Peyer's patch (tissue), 4 donors: ENCODE data around the gene SPEM2. TPM values are rescaled to one million over a fixed set of nuclear protein-coding genes. Genes with fewer than 3 reads are reported as not detected.
A peak's percentile ranks its signal among the peaks of the same experiment; 100 is the strongest.

ENCODE experiments used
- DNase-seq, 3 donors: peaks; one replicate each; pipeline ENCODE4 v3.0.0-alpha.2; 2017 to 2019
- H3K27ac ChIP-seq, 4 donors: fragments of 200-600 bp; sonication (generic); one replicate each; pipeline ENCODE4 v1.5.1; 2016 to 2019
- H3K27me3 ChIP-seq, 2 donors: fragments of 200-600 bp; sonication (generic); one replicate each; pipeline ENCODE4 v1.5.1; 2019
- H3K36me3 ChIP-seq, 3 donors: fragments of 200-600 bp; sonication (generic); one replicate each; pipeline ENCODE4 v1.5.1; 2016 to 2019
- H3K4me1 ChIP-seq, 4 donors: fragments of 200-600 bp; sonication (generic); one replicate each; pipeline ENCODE4 v1.5.1; 2016 to 2019
- H3K4me3 ChIP-seq, 4 donors: fragments of 200-600 bp; sonication (generic); 1 replicate in 3 of 4; 2 replicates in 1 of 4; pipeline ENCODE4 v1.5.1; 2016 to 2019; ENCODE audit warnings: mild to moderate bottlenecking in 1 of 4
- H3K9me3 ChIP-seq, 4 donors: fragments of 200-600 bp; sonication (generic); one replicate each; pipeline ENCODE4 v1.5.1; 2016 to 2019; ENCODE audit warnings: mild to moderate bottlenecking in 1 of 4
- POLR2A ChIP-seq, 2 donors: fragments of 450-650 bp; IDR thresholded peaks; one replicate each; pipeline ENCODE4 v1.5.1; 2017; ENCODE audit warnings: antibody characterized with exemption in 2 of 2, mild to moderate bottlenecking in 2 of 2, moderate library complexity in 2 of 2
- total RNA-seq, 4 donors: library from RNA; depleted of rRNA; stranded (reverse); fragments of >200 nt; gene quantifications; one replicate each; pipeline ENCODE4 v1.1.0, GENCODE V29; 2016
- TF ChIP-seq, protein P1 (sequence below), 6 experiments: fragments of 450-650 bp in 4 of 6; fragments of 200-600 bp in 2 of 6; sonication (generic) in 1 of 6; IDR thresholded peaks; one replicate each; pipeline ENCODE4 v1.5.1; 2017 to 2019; ENCODE audit warnings: antibody characterized with exemption in 6 of 6, mild to moderate bottlenecking in 3 of 6, moderate library complexity in 1 of 6

The SPEM2 gene
- total RNA-seq, 4 donors from 2014 or later, result not detected

DNA sequence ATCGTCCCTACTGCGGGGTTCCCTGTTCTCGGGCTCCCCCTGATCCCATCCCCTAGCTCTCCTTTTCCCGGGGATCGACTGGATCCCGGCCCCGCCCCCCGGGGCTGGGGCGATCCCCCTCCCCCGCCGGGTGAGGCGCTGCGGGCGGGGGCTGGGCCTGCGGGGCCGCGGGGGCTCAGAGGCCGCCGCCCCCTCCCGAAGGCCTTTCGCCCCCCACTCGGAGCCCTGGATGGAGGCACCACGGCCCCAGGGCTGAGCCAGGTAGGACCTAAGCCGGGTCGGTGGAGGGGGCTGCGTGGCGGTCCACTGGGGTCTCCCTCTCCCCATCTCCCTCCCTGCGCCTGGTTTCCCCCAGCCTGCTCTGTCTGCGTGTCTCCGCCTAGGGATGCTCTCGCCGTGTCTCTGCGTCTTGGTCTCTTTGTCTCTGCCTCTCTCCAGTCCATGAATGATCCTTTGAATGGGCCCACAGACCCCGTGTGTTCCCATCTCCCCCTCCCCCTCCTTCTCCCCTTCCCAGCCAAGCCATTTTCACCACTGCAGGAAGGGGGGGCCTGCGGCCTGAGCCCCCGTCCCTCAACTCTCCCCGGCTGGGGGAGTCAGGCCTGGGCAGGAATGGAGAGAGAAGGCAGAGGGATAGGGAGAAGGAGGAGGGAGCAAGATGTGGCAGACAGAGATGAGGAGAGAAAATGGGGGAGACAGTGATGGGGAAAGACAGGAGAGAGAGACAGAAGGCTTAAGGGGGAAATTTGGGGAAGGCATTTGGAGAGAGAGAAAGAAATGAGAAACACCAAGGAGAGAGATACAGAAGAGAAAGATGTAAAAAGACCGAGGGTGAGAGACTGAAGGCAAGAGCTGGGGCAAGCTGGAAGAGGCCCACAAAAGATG, 19.8 kb upstream of the SPEM2 start:
- no peak for TF ChIP-seq POLR2A (IDR thresholded peaks at IDR 0.05)
- TF ChIP-seq, protein P1, sequence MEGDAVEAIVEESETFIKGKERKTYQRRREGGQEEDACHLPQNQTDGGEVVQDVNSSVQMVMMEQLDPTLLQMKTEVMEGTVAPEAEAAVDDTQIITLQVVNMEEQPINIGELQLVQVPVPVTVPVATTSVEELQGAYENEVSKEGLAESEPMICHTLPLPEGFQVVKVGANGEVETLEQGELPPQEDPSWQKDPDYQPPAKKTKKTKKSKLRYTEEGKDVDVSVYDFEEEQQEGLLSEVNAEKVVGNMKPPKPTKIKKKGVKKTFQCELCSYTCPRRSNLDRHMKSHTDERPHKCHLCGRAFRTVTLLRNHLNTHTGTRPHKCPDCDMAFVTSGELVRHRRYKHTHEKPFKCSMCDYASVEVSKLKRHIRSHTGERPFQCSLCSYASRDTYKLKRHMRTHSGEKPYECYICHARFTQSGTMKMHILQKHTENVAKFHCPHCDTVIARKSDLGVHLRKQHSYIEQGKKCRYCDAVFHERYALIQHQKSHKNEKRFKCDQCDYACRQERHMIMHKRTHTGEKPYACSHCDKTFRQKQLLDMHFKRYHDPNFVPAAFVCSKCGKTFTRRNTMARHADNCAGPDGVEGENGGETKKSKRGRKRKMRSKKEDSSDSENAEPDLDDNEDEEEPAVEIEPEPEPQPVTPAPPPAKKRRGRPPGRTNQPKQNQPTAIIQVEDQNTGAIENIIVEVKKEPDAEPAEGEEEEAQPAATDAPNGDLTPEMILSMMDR (IDR thresholded peaks at IDR 0.05), result no peak
- Histone ChIP-seq H3K36me3 (no peaks in the 10 kb centered on the region), H3K9me3 (no peaks in the 10 kb centered on the region), H3K4me1 (peaks cover 0 to 15% (median 5%) of the 10 kb centered on the region in 4 donors), H3K27ac (peak overlapping the region; percentile 88 to 96 (median 92)), H3K4me3 (peak overlapping the region; percentile 49 to 90 (median 69)), H3K27me3 (no peaks in the 10 kb centered on the region)
- DNase-seq, result no peak

DNA sequence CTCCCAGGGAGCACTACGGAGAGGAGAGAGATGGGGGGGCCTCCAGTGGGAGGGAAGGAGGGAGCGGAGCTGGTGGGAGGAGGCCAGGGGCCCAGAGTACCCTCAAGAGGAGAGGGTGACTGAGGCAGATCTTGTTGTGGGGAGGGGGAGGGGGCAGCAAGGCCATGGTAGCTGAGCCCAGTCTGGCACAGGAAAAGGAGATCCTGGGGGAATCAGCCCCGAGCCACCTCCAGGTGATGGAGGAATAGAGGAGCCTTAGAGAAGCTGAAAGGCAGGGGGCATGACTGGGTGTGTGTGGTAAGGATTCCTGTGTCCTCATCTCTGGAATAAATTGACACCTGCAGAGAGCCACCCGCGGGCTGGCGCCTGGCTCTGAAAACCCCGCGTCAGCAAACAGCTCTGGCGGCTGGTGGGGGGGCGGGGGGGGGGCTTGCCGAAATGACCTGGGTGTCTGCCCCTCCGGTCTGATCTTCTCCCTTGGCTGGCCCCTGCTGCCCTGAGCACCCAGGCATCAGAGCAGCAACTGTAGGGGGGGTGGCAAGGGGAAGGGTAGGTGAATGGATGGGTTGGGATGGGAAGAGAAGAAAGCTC, 19.1 kb upstream of the SPEM2 start:
- H3K4me3 ChIP-seq, result no peak overlapping the region
- TF ChIP-seq POLR2A (IDR thresholded peaks at IDR 0.05), result no peak
- TF ChIP-seq, protein P1 (IDR thresholded peaks at IDR 0.05), result no peak
- H3K4me1 ChIP-seq, result peaks cover 0 to 15% (median 5%) of the 10 kb centered on the region in 4 donors
- DNase-seq, result no peak
- H3K27me3 ChIP-seq, result no peaks in the 10 kb centered on the region
- no peaks in the 10 kb centered on the region for H3K36me3 ChIP-seq
- no peak overlapping the region for H3K27ac ChIP-seq
- H3K9me3 ChIP-seq, result no peaks in the 10 kb centered on the region

DNA sequence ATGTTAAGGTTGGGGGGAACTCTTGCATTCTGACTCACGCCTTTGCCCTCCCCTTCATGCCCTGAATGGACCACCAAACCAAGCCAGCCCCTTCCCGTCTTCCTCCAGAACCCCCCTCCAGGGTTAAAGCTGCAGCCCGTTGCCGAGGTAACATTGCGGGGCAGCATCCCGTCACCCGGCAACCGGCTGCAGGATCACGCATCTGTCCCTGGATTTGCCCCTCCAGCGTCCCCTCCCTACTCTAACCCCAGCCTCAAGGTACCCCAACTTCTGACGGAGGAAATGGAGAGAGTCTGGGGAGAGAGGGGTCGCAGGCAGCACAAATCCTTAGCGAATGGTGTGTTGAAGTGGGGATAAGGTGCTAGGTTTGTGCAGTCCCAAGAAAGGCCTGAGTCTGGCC, 18.3 kb upstream of the SPEM2 start:
- Histone ChIP-seq H3K27ac (no peak overlapping the region), H3K4me3 (no peak overlapping the region), H3K36me3 (no peaks in the 10 kb centered on the region), H3K4me1 (peaks cover 0 to 12% (median 5%) of the 10 kb centered on the region in 4 donors), H3K27me3 (no peaks in the 10 kb centered on the region), H3K9me3 (no peaks in the 10 kb centered on the region)
- TF ChIP-seq POLR2A (IDR thresholded peaks at IDR 0.05), result no peak
- TF ChIP-seq, protein P1 (IDR thresholded peaks at IDR 0.05), result no peak
- no peak for DNase-seq

DNA sequence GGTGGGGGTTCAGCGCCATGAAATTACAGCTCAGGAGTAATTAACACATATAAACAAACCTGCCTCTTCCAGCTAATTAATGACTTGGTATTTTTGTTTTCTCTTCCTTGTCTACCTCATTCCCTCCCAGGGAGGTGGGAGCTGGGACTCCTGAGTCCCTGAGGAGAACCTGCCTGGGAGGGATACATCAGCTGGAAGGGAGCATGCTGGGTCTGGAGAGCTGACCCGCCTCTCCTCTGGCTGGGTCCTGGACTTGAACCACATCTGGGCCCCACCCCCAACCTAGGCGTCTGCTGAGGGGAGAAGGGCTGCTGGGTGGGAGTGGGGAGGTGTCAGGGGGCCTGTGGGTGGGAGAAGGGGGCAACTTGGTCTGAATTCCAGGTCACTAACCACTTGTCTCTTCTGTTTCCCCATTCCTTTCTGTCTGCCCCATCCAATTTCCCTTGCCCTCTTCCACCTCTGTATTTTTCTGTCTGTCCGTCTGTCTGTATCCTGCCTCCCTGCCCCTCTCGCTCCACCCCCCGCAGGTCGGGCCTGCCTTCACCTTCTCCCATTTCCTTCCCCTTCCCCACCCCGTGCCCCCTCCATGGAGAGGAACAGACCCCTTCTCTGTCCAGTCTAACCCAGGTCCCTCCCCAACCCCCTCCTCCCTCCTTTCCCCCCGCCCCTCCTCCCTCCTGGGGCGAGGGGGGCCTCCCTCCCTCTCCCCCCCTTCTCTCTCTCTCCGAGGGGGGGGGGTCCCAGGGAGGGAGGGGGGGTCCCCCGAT, 17.7 kb upstream of the SPEM2 start, which contains the start of gene NLGN2:
Gene NLGN2, plus strand, starts transcription at position 361 of the 767 bp plus-strand sequence. CDS start 411 bp downstream, outside the sequence.
- Histone ChIP-seq H3K36me3 (no peaks in the 10 kb centered on the region), H3K4me3 (peak within 1 kb of the TSS in 1 of 4 donors; percentile 14), H3K27ac (no peak within 1 kb of the TSS), H3K4me1 (peaks cover 0 to 7% (median 5%) of the 10 kb centered on the region in 4 donors), H3K27me3 (no peaks in the 10 kb centered on the region), H3K9me3 (no peaks in the 10 kb centered on the region)
- DNase-seq, result no peak
- TF ChIP-seq, protein P1 (IDR thresholded peaks at IDR 0.05), result no peak
- no peak for TF ChIP-seq POLR2A (IDR thresholded peaks at IDR 0.05)

DNA sequence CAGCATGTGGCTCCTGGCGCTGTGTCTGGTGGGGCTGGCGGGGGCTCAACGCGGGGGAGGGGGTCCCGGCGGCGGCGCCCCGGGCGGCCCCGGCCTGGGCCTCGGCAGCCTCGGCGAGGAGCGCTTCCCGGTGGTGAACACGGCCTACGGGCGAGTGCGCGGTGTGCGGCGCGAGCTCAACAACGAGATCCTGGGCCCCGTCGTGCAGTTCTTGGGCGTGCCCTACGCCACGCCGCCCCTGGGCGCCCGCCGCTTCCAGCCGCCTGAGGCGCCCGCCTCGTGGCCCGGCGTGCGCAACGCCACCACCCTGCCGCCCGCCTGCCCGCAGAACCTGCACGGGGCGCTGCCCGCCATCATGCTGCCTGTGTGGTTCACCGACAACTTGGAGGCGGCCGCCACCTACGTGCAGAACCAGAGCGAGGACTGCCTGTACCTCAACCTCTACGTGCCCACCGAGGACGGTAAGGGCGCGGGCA, 17.1 kb upstream of the SPEM2 start:
- Histone ChIP-seq H3K27me3 (no peaks in the 10 kb centered on the region), H3K36me3 (no peaks in the 10 kb centered on the region), H3K27ac (no peak overlapping the region), H3K4me1 (peaks cover 0 to 7% (median under 1%) of the 10 kb centered on the region in 4 donors), H3K4me3 (peak overlapping the region in 1 of 4 donors; percentile 14), H3K9me3 (no peaks in the 10 kb centered on the region)
- TF ChIP-seq POLR2A (IDR thresholded peaks at IDR 0.05), result no peak
- TF ChIP-seq, protein P1 (IDR thresholded peaks at IDR 0.05), result no peak
- no peak for DNase-seq
